Nephron progenitor cell (in vitro differentiated cells): ENCODE measurements around the gene GBA3.

ENCODE experiments used
- DNase-seq: peaks from one replicate; pipeline ENCODE4 v3.0.0; 2021
- H3K27ac Mint-ChIP-seq: 2 replicates; pipeline ENCODE4 v1.8.0; 2021; ENCODE audit warnings: mild to moderate bottlenecking, moderate library complexity, mixed read lengths
- H3K27me3 Mint-ChIP-seq: 2 replicates; pipeline ENCODE4 v1.8.0; 2021; ENCODE audit warnings: mild to moderate bottlenecking, low read depth, mixed read lengths; ENCODE audit not compliant: poor library complexity
- H3K36me3 Mint-ChIP-seq: 2 replicates; pipeline ENCODE4 v1.8.0; 2021; ENCODE audit warnings: low read depth, mixed read lengths
- H3K4me1 Mint-ChIP-seq: 2 replicates; pipeline ENCODE4 v1.8.0; 2021; ENCODE audit warnings: mixed read lengths
- H3K4me3 Mint-ChIP-seq: 2 replicates; pipeline ENCODE4 v1.8.0; 2021; ENCODE audit warnings: mild to moderate bottlenecking, moderate library complexity, mixed read lengths
- H3K9me3 Mint-ChIP-seq: 2 replicates; pipeline ENCODE4 v1.8.0; 2021; ENCODE audit warnings: mild to moderate bottlenecking, moderate library complexity, mixed read lengths
- CTCF ChIP-seq: fragments of 200-600 bp; sonication (generic); IDR thresholded peaks from 2 replicates; pipeline ENCODE4 v1.5.0; 2021; ENCODE audit warnings: antibody characterized with exemption

GBA3 gene

GRCh38 chr4:22739968-22740367 lies 47.2 kb downstream of the GBA3 start:
- H3K9me3 Mint-ChIP-seq: peaks cover 5% of the 10 kb centered on the region
- H3K27me3 Mint-ChIP-seq: peaks cover 3% of the 10 kb centered on the region
- no peaks in the 10 kb centered on the region for H3K4me1 Mint-ChIP-seq
- no peak overlapping the region for H3K4me3 Mint-ChIP-seq
- TF ChIP-seq CTCF: no peak
- DNase-seq: no peak
- H3K36me3 Mint-ChIP-seq: no peaks in the 10 kb centered on the region
- H3K27ac Mint-ChIP-seq: no peak overlapping the region

GRCh38 chr4:22741744-22742143 lies 49.0 kb downstream of the GBA3 start:
- Mint-ChIP-seq H3K36me3 (no peaks in the 10 kb centered on the region), H3K27ac (peak overlapping the region; percentile 60), H3K27me3 (no peaks in the 10 kb centered on the region), H3K4me3 (no peak overlapping the region), H3K4me1 (no peaks in the 10 kb centered on the region), H3K9me3 (peaks cover 5% of the 10 kb centered on the region)
- DNase-seq: no peak
- TF ChIP-seq CTCF: no peak

GRCh38 chr4:22743290-22743689 lies 50.6 kb downstream of the GBA3 start:
- no peak for DNase-seq
- no peaks in the 10 kb centered on the region for H3K4me1 Mint-ChIP-seq
- TF ChIP-seq CTCF: no peak
- no peak overlapping the region for H3K4me3 Mint-ChIP-seq
- no peak overlapping the region for H3K27ac Mint-ChIP-seq
- no peaks in the 10 kb centered on the region for H3K36me3 Mint-ChIP-seq
- H3K9me3 Mint-ChIP-seq: peaks cover 5% of the 10 kb centered on the region
- H3K27me3 Mint-ChIP-seq: no peaks in the 10 kb centered on the region

DNA sequence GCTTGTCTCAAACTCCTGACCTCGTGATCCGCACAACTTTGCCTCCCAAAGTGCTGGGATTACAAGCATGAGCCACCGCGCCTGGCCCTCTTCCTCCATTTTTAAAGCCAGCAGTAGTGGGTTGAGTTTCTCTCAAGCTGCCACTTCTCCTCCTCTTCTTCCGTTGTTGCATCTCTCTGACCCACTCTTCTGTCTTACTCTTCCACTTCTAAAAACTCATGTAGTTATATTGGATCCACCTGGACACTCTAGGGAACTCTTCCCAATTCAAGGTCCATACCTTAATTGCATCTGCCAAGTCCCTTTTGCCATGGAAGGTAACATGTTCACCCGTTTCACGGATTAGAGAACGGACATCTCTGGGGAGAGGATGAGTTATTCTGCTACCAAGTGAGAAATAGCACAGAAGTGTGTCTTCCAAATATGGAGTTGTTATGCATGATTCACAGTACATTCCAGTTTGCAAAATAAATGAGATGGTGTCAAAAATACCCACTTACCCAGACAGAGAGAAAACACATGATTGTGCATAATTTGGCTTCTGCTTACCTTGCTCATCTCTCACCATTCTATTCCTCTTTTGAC lies 51.8 kb downstream of the GBA3 start:
- no peaks in the 10 kb centered on the region for H3K4me1 Mint-ChIP-seq
- H3K27ac Mint-ChIP-seq: no peak overlapping the region
- H3K4me3 Mint-ChIP-seq: no peak overlapping the region
- H3K27me3 Mint-ChIP-seq: no peaks in the 10 kb centered on the region
- H3K36me3 Mint-ChIP-seq: no peaks in the 10 kb centered on the region
- peaks cover 5% of the 10 kb centered on the region for H3K9me3 Mint-ChIP-seq
- no peak for TF ChIP-seq CTCF
- no peak for DNase-seq

DNA sequence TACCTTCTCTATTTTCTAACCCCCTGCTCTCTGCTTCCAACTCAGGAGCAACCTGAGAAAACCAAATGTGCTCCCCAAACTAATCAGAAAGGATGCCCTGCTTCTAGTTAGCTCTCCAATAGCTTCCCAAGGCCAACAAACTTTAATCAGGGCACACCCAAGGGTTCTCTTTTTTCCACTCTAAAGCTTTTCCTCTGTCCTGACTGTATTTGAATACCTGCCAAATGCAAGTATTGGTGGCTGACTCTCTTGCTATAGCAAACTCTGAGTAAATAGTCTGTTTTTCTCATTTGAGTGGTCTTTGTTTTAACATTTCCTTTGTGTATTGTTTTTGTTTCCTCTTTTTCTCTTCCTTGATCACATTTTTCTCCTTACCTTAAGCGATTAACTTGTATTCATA lies 52.5 kb downstream of the GBA3 start:
- TF ChIP-seq CTCF: no peak
- Mint-ChIP-seq H3K4me3 (no peak overlapping the region), H3K27ac (no peak overlapping the region), H3K27me3 (no peaks in the 10 kb centered on the region), H3K36me3 (no peaks in the 10 kb centered on the region), H3K4me1 (no peaks in the 10 kb centered on the region), H3K9me3 (peaks cover 5% of the 10 kb centered on the region)
- no peak for DNase-seq

GRCh38 chr4:22754116-22754515 lies 61.4 kb downstream of the GBA3 start:
- Mint-ChIP-seq H3K27ac (no peak overlapping the region), H3K9me3 (no peaks in the 10 kb centered on the region), H3K36me3 (no peaks in the 10 kb centered on the region), H3K4me1 (no peaks in the 10 kb centered on the region), H3K4me3 (no peak overlapping the region), H3K27me3 (no peaks in the 10 kb centered on the region)
- no peak for DNase-seq
- no peak for TF ChIP-seq CTCF
